Activated effector memory CD4-positive, alpha-beta T cell treated with Interleukin-2 at 50 U/mL for 16 hours (primary cell): ENCODE results near the gene RND3.

Experiments used
- DNase-seq: peaks from one replicate; pipeline ENCODE4 v3.0.0-alpha.2; 2020

The RND3 gene

DNA sequence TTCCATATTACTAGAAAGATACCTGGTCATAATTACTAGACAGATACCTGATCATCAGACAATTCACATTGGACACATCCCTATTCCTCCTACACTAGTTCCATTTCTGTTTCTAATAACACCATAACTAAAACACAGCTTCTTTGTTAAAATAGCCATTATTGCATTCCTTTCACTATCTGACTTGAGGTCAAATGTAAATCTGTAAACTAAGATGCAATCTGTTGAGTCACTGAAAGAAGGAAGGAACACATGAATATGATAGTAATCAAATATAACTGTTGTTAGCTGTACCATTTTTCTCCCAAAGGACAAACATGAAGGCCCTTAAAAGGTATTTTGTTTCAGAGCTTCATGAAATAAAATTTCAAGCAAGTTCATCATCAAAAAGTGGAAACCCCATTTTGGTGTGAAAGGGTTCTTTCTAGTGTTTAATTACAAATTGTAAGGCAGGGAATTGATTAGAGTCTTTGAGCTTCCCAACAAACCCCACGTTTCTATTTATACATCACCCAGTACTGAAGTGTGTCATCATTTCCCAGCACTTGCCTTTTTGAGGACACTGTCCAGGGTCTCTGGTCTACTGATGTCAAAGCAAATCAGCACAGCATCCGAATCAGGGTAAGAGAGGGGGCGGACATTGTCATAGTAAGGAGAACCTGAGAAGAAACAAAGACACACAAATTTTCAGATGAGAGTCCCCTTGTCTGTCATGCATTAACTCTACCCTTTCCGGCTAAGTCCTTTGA is 13.0 kb downstream of the RND3 start:
- DNase-seq: no peak

DNA sequence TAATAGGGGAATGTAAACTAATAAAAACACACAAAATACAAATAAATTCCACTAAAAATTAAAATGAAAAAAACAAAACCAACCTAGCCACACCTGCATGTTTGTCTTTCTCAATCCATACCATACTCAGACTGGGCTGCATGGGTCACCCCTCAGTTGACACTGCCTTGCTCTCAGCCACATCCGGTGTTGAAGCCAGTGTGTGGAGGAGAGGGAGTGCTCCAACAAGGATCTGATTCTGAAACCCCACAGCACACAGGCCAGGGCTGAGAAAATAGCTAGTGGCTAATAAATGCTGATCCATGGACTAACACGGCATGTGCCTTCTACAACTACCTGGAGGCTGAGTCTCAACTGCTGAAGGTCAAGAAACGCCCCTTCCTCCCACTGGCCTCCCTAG is 13.7 kb downstream of the RND3 start:
- DNase-seq: no peak

DNA sequence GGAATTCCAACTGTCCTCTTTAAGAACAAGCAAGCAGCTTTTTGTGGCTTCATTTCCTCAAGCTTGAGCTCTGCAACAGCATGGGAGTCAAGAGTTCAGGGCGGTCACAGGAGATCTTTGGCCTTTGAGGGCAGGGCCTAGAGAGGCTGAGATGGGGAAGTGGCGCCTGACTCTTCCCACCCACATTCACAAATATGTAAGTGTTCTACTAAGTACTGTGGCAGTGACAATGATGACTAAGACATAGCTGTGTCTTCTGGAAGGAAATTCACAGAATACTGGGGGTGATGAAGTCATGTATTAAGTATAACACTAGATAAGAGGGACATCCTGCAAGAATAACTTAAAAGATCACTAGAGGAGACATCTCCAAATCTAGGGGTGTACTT is 15.0 kb downstream of the RND3 start:
- DNase-seq: no peak

DNA sequence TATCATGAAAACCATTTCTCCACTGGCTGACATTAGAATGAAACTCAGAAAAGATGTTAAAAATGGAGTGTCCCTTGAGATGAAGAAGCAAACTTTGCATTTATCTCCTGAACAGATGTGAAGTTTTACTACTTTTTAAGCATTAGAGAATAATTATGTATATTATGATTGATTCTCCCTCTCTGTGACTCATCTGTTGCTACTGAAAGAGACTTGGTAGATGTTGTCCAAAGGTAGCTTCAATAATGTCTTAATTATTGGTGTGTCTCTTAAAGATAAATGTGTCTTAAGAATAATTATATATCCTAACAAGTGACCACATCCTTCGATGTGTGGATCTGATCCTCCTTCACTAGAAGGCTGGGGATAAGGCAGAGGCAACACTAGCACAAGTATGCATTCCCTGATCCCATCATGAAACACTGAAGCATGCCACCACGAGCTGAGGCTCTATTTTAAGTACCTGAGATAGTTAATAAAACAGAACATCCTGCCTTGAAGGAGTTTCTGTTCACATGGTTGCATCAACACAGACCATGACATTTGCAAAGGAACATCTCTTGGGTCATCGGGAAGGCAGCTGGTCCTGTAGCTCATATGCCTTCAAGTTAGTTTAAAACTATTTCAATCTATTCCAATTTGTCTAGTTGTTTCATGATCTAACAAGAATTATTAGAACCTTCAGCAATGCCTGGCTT is 15.5 kb downstream of the RND3 start:
- DNase-seq: no peak

DNA sequence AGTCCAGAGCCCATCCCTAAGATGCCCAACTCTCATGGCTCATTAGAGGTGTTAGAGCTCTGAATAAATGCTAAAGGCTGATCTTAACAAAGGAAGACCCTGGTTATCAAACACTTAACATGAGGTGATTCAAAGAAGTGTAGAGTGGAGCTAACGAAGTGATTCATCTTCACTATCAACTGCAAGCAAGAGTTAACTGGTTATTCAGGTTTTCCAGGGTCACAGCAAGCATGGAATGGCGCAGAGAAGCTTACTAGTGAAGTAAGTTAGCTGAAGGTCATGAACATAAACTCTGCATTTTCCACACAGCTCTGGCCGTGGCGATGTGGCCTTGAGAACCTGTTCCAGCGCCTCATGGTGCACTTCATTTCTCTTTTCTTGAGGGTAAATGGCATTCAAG is 17.0 kb downstream of the RND3 start:
- DNase-seq: no peak

DNA sequence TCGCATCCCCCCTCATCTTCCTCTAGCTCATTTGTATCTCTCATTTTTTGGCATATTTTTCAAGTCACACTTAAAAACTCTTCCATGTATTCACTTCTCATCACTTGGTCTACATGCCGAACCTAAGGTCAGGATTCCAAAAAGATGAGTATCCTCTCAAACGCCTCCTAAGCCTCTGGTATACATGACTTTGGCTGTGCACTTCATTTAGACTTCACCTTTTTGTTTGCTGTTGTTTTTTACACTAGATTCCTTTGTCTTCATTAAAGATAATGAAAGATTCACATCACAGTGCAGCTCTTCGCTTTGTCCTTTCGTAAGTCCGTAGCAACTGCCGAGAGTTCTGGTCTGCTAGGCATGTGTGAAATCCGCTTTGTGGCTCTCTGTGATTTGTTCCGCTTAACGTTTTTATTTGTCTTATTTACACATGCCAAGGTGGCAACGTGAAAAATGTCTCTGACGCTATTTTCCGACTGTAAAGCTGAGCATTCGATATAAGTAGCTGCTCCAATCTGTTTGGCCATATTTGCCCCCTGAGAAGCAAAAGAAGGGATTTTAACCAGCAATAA is 17.7 kb downstream of the RND3 start:
- DNase-seq: no peak

DNA sequence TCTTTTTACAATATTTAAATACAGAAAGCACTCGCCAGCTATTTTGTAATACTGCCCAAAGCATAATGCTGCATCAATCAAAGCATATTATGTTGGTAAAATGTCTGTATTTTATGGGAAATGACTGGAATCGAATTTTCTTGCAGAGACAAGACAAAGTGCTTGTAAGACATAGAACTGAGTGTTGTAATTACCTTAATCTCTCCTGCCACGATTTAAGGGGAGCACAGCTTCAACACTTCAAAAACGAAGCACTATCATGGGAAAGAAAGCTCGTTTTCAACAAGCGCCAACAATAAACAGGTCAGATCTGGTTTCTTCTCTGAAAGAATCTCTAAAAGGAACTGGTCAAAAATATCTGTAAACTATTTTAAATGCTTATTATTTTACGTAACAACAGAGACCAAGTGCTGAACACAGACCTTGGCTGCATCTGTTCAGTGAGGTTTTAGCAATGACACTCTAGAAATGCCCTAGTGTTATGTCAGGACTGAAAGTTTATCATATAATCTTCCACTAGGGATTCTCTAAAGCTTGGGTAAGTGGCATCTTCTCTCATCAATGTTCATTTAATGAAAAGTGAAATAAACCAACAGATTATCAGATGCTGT is 19.0 kb downstream of the RND3 start:
- no peak for DNase-seq

DNA sequence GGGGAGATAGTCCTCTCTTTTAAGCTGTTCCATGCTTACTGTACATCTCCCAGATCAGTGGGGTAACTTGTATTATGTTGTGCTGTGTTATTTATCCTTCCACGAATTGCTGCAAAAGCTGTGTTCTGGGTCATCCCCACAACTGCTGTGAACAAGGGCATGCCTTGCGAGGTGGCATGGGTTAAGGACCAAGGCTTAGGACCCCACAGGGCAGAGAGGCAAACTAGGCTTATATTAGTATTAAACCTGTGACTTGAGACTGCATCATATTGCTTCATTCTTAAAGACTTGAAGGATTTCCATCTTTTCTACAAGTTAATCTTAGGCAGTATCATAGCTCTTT is 19.9 kb downstream of the RND3 start:
- no peak for DNase-seq

DNA sequence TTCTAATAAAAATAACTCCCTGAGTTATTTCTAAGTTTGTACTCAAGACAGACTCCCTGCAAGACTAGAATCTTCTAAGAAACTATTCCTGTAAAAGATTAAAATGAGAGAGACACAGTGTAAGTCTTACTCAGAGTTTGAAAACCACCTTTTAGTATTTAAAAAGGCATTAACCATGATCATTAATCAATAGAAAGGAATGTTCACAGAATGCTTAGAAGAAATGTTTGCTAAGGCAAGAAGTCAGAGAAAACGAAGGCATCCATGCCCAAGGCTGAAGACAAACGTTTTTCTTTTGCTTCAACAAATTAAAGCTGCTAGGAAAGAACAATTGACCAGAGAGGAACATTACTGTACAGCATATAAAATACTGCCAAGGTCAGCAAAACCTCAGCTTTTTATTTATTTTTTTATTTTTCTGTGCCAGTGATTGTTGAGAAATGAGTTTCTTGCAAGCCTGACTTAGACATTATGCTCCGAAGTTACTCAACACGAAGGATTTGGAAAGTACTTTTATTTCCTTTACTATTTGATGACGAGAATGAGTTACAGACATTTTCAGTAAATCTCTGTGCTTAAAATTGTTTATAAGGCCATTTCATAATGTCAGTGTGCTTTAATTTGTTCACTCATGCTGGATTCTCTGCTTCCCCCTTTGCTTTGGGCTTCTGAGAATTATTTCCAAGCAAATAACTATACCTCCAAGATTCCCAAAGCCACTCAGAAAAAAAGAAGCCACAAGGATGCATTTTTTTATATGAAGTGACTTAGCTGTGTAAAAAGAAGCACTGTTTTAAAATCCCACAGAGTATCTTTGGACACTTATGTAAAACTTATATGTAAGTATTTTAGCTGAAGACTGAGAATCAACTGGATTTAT is 20.5 kb downstream of the RND3 start:
- DNase-seq: no peak

DNA sequence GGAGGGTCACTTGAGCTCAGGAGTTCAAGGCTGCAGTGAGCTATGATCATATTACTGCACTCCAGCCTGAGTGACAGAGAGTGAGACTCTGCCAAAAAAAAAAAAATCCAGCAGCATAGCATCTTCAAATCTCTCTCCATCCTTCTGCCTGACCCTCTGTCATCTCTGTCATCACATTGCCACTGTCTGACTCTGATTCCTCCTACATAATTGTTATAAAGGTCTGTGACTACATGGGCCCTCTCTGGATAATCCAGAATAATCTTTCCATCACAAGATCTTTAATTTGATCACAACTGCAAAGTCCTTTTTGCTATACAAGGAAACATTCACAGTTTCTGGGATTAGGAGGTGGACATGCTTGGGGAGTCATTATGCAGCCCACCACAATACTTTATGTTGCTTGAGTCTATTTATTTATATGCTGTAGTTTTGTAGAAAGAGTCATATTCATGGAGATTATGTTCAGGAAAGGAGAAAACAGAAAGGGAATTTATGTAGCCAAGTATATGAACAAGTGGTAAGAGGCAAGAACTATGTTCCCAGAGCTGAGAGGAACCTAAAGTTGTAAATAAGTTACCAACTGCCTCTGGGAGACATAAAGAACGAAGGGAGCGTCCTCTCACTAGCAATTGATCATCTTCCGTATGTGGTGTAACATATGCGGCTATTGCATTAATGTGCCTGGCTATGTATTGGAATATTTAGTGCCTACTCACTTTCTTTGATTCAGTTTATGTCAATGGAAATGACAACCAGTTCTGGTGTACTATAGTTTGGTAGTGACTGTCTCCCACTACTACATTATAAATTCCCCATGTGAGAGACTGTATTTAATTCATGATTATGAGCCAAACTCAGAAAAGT is 21.5 kb downstream of the RND3 start:
- DNase-seq: no peak

DNA sequence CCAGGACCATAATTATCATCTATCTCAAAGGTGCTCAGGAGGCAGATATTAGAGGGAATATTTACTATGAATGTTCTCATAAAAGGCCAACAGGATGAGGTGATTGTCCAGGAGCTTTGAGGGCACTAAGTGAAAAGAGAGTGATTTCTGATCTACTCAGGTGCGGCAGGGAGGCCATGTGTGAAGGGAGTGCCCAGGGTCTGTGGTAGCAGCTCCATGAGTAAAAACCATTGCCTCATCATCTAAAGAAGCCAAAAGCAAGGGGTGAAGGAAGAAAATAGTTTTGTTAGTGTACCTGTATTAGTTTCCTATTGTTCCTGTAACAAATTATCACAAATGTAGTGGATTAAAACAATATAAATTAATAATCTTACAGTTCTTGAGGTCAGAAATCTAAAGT is 22.5 kb downstream of the RND3 start:
- no peak for DNase-seq

DNA sequence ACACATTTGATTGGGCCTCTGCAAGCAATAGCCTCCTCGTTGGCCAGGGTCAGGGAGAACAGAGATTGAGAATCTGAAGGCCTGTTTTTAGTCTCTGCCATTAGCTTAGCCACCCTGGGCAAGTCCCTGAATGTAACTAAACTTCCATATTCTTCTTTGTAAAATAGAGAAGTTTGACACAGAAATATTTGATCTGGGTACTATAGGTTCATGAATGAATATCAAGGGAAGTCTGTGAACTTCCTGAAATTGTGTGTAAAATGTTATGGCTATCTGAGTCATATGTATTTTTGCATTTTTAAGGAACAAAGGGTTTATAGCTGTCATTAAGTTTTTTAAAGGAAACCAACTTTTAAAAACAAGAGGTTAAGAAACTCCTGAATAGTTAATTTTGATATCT is 23.2 kb downstream of the RND3 start:
- DNase-seq: no peak

DNA sequence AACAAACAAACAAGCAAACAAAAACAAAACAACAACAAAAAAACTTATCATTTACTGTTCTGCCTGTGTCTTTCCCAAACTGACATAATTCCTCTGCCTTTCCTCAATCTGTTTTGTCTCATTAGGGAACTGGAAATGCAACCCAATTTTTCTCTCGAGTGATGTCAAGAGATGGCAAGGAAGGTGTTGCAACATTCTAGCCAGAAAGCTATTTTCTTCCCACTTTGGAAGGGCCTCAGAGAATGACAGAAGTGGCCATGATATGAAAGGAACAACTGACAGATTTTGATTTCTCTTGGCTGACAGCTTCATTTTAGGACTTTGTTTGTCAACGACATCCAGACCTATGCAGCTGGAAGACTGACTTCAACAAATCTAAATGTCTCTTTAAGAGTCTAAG is 24.7 kb downstream of the RND3 start:
- DNase-seq: no peak

DNA sequence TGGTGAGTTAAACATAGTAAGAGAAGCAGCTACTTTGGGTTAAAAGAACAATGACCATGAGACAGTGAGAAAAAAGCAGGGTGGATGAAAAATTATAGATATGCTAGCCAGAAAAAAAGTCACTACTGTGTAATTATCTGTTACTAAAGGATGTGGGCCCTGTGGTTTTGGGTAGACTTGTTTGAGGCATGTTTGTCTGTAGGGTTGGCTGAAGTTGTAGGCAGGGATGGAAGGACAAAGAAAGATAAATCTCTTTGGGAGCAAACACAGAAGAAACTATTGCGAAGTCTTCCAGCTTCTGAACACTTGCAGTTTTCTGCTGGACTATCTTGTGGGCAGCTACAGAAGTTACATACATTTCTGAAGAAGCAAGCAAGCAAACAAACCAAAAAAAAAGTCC is 28.2 kb downstream of the RND3 start:
- no peak for DNase-seq

DNA sequence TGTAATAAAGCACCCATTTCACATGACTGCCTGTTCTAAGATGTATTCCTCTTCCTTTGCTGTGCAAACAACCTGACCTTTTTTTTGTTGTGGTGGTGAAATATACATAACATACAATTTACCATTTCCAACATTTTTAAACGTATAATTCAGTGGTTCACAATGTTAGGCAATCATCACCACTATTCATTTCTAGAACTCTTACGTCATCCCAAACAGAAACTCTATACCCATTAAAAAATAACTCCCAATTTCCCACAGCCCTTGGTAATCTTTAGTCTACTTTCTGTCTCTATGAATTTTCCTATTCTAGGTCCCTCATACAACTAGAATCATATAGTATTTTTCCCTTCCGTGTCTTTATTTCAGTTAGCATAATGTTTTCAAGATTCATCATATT is 36.7 kb downstream of the RND3 start:
- DNase-seq: no peak

DNA sequence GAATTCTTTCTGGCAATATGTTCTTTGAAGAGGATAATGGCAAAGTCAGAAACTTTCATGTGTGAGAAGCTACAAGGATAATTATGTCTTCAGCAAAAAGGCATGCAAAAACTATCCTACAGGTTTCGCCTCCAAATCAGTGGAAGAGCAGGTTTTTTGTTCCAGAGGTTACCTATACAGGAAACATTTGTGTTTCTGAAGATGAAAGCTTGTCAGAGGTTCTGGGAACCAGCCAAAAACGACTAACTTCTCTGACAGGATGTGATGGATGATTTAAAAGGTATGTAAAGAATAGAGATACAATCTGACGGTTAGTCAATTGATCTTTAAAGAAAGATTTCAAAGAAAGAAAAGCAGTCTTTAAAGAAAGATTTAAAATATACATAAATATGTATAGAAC is 37.6 kb downstream of the RND3 start:
- no peak for DNase-seq

DNA sequence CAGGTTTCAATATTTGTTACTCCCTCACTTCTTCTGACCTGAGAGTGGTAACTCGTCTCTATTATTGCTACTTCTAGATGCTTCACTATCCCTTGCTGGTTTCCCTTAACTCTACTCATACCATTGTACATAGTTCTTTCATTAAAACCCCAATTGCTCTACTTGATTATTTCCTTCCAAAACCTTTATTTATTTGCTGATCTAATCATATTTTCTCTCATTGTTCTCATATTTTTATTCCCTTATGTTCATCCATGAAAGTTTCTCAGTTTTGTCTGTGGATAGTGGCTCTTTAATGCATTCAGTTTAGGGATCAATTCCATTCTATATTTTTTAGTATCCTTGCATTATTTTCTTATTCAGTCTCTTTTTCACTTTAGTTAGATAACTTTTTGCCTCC is 42.1 kb downstream of the RND3 start:
- DNase-seq: no peak

DNA sequence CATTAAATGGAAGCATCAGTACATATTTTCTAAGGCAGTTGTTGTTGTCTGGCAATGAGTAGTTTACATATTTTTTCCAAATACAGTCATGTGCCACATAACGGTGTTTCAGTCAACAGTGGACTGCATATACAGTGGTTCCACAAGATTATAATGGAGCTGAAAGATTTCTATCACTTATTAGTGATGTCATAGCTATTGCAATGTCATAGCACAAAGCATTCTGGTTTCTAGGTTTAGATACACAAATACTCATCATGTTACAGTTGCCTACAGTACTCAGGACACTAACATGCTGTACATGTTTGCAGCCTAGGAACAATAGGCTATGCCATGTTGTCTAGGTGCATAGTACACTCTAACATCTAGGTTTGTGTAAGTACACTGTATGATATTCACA is 45.0 kb downstream of the RND3 start:
- DNase-seq: no peak

DNA sequence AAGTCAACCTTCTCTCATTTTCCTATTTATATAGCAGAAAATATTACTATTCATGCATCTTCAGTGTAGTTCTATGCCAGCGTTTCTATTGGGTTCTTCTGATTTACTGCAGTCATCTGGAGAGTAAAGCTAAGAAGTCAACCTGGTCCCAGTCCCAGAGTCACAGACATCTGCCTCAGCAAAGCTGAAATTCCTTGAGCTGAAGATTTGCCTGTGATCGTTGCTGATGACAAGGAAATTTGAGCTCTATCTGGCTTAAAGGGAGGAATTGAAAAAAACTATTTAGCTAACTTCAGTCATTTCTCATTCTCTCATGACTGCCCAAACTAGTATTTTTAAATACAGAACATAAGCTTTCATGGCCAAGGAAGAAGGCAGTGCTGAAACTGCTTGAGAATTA is 45.7 kb downstream of the RND3 start:
- DNase-seq: no peak

DNA sequence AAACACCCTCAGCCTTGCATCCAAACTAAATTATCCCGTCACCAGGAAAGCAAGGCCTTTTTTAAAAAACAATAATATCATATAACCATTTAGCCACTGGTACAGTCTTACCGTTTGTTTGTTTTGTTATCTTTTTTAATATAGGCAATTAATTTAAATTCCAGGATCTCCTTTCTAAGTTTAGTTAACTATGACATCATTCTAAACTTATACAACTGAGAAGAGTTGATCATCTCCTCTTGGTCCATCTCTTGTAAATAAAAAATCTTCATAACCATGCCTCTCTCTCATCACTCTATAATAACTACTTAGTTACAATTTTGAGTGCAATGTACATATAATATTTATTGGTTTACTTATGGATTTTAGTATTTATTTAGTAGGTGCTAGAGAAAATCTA is 46.2 kb downstream of the RND3 start:
- DNase-seq: no peak

DNA sequence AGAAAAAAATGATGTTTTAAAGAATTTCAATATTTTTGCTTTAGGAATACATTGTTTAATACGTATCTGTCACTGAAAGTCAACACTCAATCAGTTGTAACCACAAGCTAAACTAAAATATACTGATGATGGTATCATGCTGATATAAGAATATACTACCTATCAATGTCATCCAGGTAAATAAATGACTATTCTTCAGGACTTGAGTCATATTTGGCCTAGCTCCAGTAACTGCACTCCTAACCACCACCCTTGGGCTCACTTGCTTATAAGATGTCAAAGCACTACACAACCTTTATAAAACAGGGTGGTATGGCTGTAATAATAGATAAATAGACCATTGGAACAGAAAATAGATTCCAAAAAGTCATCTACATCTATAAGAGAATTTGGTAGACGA is 48.8 kb downstream of the RND3 start:
- no peak for DNase-seq

DNA sequence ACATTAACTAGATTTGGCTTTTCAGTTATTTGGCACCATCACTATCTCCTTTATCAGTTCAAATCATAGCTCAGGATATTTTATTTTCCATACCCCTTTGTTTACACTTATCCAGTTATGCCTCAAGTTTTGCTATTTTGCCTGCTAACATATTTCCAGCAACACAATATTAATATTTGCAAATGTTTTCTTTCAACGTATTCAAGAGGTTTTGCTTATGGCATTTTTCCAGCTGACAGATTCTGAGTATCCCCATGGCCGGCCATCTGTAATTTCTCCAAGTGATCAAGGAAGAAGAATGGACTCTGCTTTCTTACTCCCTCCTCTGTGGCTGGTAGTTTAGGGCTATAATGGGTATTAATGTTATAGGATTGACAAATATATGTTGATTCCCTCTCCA is 49.4 kb downstream of the RND3 start:
- no peak for DNase-seq

DNA sequence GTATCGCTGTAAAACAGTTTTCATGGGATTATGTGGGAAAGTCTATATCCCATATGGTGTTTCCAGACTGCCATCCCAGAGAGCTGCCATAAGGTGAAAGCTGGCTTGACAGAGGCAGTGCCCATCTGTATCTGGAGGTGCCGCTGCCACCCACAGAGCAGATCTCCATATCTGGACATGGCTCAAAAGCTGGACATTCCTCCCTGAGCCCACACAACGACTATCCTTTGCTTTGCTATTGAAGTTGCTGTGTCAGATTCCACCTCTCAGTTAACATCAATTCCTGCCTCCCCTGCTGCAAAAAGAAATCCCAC is 55.2 kb downstream of the RND3 start:
- DNase-seq: no peak
